Activated naive CD4-positive, alpha-beta T cell treated with anti-CD3 and anti-CD28 coated beads, Interleukin-2, amount 50 U/mL, for 24 hours (primary cell): ENCODE measurements around the gene TMEM170B.
"Not testable (repeated sequence)": the region's sequence is repeated elsewhere in the genome, so short reads cannot be mapped to it uniquely, and the experiment has no call there.

Experiments used
- H3K27ac Mint-ChIP-seq: one replicate; pipeline ENCODE4 v1.8.0; 2021; ENCODE audit warnings: mild to moderate bottlenecking, mixed read lengths
- H3K27me3 Mint-ChIP-seq: one replicate; pipeline ENCODE4 v1.8.0; 2021; ENCODE audit warnings: mixed read lengths
- H3K36me3 Mint-ChIP-seq: one replicate; pipeline ENCODE4 v1.8.0; 2021; ENCODE audit warnings: mixed read lengths
- H3K4me1 Mint-ChIP-seq: one replicate; pipeline ENCODE4 v1.8.0; 2021; ENCODE audit warnings: mixed read lengths
- H3K4me3 Mint-ChIP-seq: one replicate; pipeline ENCODE4 v1.8.0; 2021; ENCODE audit warnings: mild to moderate bottlenecking, mixed read lengths
- H3K9me3 Mint-ChIP-seq: one replicate; pipeline ENCODE4 v1.8.0; 2021; ENCODE audit warnings: mixed read lengths

TMEM170B gene

GRCh38 chr6:11522812-11523605, 14.5 kb upstream of the TMEM170B start:
- Mint-ChIP-seq H3K27me3 (peaks cover 6% of the 10 kb centered on the region), H3K4me3 (no peak overlapping the region), H3K9me3 (peaks cover 5% of the 10 kb centered on the region), H3K27ac (no peak overlapping the region), H3K4me1 (no peaks in the 10 kb centered on the region), H3K36me3 (no peaks in the 10 kb centered on the region)

- Mint-ChIP-seq H3K4me1 (no peaks in the 10 kb centered on the region), H3K27me3 (peaks cover 4% of the 10 kb centered on the region), H3K27ac (no peak overlapping the region), H3K9me3 (no peaks in the 10 kb centered on the region), H3K4me3 (no peak overlapping the region), H3K36me3 (no peaks in the 10 kb centered on the region)
Observed at GRCh38 chr6:11525468-11526155, 11.9 kb upstream of the TMEM170B start.

GRCh38 chr6:11526156-11526505, 11.4 kb upstream of the TMEM170B start:
- Mint-ChIP-seq H3K27me3 (peaks cover 2% of the 10 kb centered on the region), H3K27ac (no peak overlapping the region), H3K4me3 (no peak overlapping the region), H3K36me3 (no peaks in the 10 kb centered on the region), H3K9me3 (no peaks in the 10 kb centered on the region), H3K4me1 (no peaks in the 10 kb centered on the region)

- H3K9me3 Mint-ChIP-seq: no peaks in the 10 kb centered on the region
- no peak overlapping the region for H3K4me3 Mint-ChIP-seq
- no peaks in the 10 kb centered on the region for H3K36me3 Mint-ChIP-seq
- no peak overlapping the region for H3K27ac Mint-ChIP-seq
- peaks cover 4% of the 10 kb centered on the region for H3K27me3 Mint-ChIP-seq
- H3K4me1 Mint-ChIP-seq: no peaks in the 10 kb centered on the region
Observed at GRCh38 chr6:11527274-11527870, 10.2 kb upstream of the TMEM170B start.

GRCh38 chr6:11528996-11529395, 8.6 kb upstream of the TMEM170B start:
- H3K4me3 Mint-ChIP-seq: no peak overlapping the region
- H3K27ac Mint-ChIP-seq: no peak overlapping the region
- H3K9me3 Mint-ChIP-seq: no peaks in the 10 kb centered on the region
- H3K36me3 Mint-ChIP-seq: no peaks in the 10 kb centered on the region
- peaks cover 4% of the 10 kb centered on the region for H3K27me3 Mint-ChIP-seq
- no peaks in the 10 kb centered on the region for H3K4me1 Mint-ChIP-seq

- Mint-ChIP-seq H3K27ac (no peak overlapping the region), H3K4me3 (no peak overlapping the region), H3K9me3 (no peaks in the 10 kb centered on the region), H3K4me1 (peaks cover 4% of the 10 kb centered on the region), H3K36me3 (no peaks in the 10 kb centered on the region), H3K27me3 (peaks cover 4% of the 10 kb centered on the region)
Observed at GRCh38 chr6:11532097-11532496, 5.5 kb upstream of the TMEM170B start.

- Mint-ChIP-seq H3K4me3 (no peak overlapping the region), H3K27me3 (peaks cover 2% of the 10 kb centered on the region), H3K27ac (no peak overlapping the region), H3K4me1 (peaks cover 14% of the 10 kb centered on the region), H3K9me3 (no peaks in the 10 kb centered on the region), H3K36me3 (no peaks in the 10 kb centered on the region)
Observed at GRCh38 chr6:11534561-11534960, 3.0 kb upstream of the TMEM170B start.

- H3K27ac Mint-ChIP-seq: no peak overlapping the region
- peaks cover 2% of the 10 kb centered on the region for H3K27me3 Mint-ChIP-seq
- H3K9me3 Mint-ChIP-seq: no peaks in the 10 kb centered on the region
- no peaks in the 10 kb centered on the region for H3K36me3 Mint-ChIP-seq
- peaks cover 16% of the 10 kb centered on the region for H3K4me1 Mint-ChIP-seq
- peak overlapping the region; percentile 1 for H3K4me3 Mint-ChIP-seq
Observed at GRCh38 chr6:11535801-11536230, 1.7 kb upstream of the TMEM170B start.

- peaks cover 16% of the 10 kb centered on the region for H3K4me1 Mint-ChIP-seq
- peaks cover 2% of the 10 kb centered on the region for H3K27me3 Mint-ChIP-seq
- peak overlapping the region; percentile 89 for H3K4me3 Mint-ChIP-seq
- peak overlapping the region; percentile 8 for H3K27ac Mint-ChIP-seq
- H3K9me3 Mint-ChIP-seq: no peaks in the 10 kb centered on the region
- H3K36me3 Mint-ChIP-seq: no peaks in the 10 kb centered on the region
Observed at GRCh38 chr6:11536795-11537194, 754 bp upstream of the TMEM170B start.

GRCh38 chr6:11538052-11538818, 686 bp downstream of the TMEM170B start:
- peak overlapping the region; percentile 59 for H3K27ac Mint-ChIP-seq
- H3K4me1 Mint-ChIP-seq: peaks cover 16% of the 10 kb centered on the region
- H3K36me3 Mint-ChIP-seq: no peaks in the 10 kb centered on the region
- no peaks in the 10 kb centered on the region for H3K9me3 Mint-ChIP-seq
- no peaks in the 10 kb centered on the region for H3K27me3 Mint-ChIP-seq
- H3K4me3 Mint-ChIP-seq: peak overlapping the region; percentile 87

- H3K4me3 Mint-ChIP-seq: peak overlapping the region; percentile 87
- H3K36me3 Mint-ChIP-seq: no peaks in the 10 kb centered on the region
- H3K9me3 Mint-ChIP-seq: no peaks in the 10 kb centered on the region
- no peaks in the 10 kb centered on the region for H3K27me3 Mint-ChIP-seq
- H3K27ac Mint-ChIP-seq: peak overlapping the region; percentile 59
- H3K4me1 Mint-ChIP-seq: peaks cover 16% of the 10 kb centered on the region
Observed at GRCh38 chr6:11538819-11539468, 1.4 kb downstream of the TMEM170B start.

GRCh38 chr6:11542863-11543262, 5.3 kb downstream of the TMEM170B start:
- Mint-ChIP-seq H3K27ac (no peak overlapping the region), H3K4me3 (no peak overlapping the region), H3K27me3 (no peaks in the 10 kb centered on the region), H3K36me3 (no peaks in the 10 kb centered on the region), H3K4me1 (peaks cover 12% of the 10 kb centered on the region), H3K9me3 (no peaks in the 10 kb centered on the region)

- Mint-ChIP-seq H3K36me3 (no peaks in the 10 kb centered on the region), H3K27me3 (no peaks in the 10 kb centered on the region), H3K27ac (no peak overlapping the region), H3K9me3 (no peaks in the 10 kb centered on the region), H3K4me1 (peaks cover 7% of the 10 kb centered on the region), H3K4me3 (no peak overlapping the region)
Observed at GRCh38 chr6:11543919-11544518, 6.5 kb downstream of the TMEM170B start.

- H3K36me3 Mint-ChIP-seq, H3K27me3 Mint-ChIP-seq, H3K9me3 Mint-ChIP-seq, H3K4me1 Mint-ChIP-seq, H3K4me3 Mint-ChIP-seq, H3K27ac Mint-ChIP-seq: not testable (repeated sequence)
Observed at GRCh38 chr6:11547846-11548245, 10.3 kb downstream of the TMEM170B start.

GRCh38 chr6:11548578-11548977, 11.0 kb downstream of the TMEM170B start:
- H3K36me3 Mint-ChIP-seq, H3K9me3 Mint-ChIP-seq, H3K4me1 Mint-ChIP-seq, H3K4me3 Mint-ChIP-seq, H3K27ac Mint-ChIP-seq, H3K27me3 Mint-ChIP-seq: not testable (repeated sequence)
